HG02610 (cell line): Measurements from ENCODE around the gene WBP2.

Experiments used
- ATAC-seq: cut with Tn5 transposase; IDR thresholded peaks from one replicate; pipeline ENCODE4 v1.9.1; 2021; ENCODE audit warnings: mild to moderate bottlenecking, moderate library complexity; ENCODE audit not compliant: unreplicated experiment

WBP2 gene

DNA sequence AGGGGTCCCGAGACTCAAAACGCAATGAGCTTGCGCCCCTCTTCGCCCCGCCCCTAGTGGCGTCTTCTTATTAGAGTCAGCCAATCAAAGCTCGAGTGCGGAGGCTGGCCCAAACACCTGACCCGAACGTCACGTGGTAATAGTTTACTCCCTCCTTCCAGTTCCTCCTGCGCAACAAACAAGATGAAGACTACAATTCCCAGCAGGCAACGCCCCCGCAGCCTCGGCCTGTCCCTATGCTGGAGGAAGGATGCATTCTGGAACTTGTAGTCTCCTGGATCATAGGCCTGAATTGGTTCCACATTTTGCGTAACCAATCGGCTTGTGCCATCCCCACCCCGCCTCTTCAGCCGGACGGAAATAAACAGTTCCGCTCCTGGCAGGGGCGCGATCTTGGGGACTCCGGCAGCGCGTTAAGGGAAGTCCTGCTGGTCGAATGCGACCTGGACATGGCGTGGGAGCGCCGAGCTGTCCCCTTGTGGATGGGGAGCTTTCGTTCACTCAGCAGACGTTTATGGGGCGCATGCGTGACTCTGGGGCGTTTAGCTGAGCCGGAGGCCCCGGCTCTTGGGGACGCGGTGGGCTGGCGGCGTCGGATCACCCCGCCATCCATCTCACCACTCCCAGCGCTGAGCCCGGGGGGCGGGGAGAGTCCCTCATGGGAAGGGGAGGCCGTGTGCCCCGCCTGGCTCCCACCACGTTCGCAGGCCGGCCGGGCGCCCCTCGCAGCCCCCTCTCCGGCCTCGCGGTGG, at the start of gene WBP2:
WBP2 (minus strand) TSS at position 26 of the 752 bp plus-strand sequence. CDS start 38 bp downstream, outside the sequence.
- ATAC-seq, result peak; percentile 86

DNA sequence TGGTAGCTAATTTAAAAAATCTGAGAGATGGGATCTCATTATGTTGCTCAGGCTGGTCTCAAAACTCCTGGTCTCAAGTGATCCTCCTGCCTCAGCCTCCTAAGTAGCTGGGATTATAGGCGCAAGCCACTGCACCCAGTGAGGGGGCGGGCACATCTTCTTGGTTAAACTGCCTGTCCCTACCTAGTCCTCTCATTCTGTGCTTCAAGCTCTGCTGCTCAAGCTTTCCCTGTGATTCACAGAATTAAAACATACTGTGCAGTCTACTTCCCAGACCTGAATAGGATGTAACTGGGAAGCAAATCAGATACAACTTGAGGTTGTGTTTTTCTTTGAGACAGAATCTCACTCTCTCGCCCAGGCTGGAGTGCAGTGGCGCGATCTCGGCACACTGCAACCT, 47.3 kb upstream of the WBP2 start:
- no peak for ATAC-seq

DNA sequence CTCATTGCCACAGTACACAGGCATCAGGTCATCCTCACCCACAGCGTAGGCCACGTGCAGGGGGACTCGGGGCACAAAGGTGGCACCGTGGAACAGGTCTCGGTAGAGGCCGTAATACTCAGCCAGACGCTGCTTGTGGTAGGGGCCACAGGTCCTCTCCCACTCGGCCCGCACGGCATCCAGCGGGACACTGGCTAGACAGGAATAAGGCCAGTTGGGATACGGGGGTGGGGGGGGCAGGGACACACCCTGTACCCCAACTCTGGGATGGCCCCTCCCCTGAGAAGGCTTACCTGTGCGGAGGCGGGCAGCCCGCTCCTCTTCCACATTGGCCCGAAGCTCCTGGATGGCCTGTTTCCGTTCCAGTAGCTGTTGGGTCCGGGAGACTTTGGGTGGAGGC, 46.6 kb upstream of the WBP2 start:
- ATAC-seq, result no peak

DNA sequence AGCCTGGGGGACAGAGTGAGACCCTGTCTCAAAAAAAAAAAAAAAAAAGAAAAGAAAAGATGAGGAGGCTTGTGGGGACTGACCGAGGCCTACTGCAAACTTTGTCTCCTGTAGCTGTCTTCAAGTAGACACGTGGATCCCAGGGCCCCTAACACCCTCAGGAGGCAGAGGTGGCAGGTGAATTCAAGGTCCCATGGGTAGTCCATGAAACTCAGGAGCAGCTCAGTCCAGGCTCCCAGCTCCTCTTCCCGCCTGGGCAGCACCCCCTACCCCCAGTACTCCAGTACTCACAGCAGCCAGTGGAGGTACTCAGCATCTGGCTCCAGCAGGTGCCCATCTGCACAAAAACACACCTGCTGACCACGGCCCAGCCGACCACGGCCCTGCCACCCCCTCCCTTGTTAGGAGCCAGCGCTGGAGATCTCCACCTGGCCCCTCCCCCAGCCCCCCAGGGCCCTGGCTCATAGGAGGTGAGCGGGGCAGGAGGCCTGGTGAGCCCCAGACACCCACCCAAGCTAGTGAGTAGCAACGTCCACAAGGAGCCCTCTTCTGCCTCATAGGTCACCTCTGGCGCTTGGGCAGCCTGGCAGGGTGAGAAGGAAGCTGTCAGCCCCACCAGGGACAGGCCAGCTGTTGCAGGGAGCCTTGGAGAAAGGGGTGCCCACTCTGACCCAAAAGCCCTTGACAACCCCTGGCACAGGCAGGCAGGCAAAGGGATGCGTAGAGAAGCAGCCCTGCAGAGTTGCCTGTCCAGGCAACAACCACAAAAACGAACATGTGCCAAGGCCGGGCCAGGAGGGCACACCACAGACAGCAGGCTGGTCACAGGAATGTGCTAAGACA, 45.8 kb upstream of the WBP2 start:
- ATAC-seq, result no peak

DNA sequence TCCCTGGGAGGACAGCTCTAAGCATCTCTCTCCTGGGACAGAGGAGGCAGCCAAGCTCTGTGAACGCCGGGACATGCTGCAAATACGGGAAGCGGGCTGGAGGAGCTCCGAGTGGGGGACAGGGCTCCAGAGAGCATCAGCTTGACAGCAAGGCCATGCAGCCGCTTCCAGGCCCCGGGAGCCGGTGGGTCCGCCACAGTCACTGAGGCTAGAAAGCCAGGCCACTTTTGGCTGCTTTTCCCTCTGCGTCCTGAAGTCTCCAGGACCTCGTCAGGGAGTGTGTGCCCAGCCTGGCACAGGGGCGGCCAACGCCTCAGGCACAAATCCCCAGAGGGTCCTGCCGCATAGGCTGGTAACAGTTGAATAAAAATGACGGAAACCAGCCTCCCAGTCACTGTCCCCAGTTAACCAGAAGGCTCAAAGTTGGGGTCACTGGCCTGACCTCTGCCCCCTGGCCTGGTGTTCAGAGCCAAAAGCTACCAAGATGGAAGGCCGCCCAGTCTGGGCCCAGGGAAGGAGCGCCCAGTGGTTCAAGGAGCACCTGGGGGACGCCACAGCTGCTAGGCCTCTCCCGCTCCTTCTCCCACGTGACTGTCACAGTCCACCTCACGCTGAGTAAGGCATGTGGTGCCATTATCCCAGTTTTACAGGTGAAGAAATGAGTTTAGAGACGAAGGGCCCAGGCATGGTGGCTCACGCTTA, 44.8 kb upstream of the WBP2 start:
- no peak for ATAC-seq

DNA sequence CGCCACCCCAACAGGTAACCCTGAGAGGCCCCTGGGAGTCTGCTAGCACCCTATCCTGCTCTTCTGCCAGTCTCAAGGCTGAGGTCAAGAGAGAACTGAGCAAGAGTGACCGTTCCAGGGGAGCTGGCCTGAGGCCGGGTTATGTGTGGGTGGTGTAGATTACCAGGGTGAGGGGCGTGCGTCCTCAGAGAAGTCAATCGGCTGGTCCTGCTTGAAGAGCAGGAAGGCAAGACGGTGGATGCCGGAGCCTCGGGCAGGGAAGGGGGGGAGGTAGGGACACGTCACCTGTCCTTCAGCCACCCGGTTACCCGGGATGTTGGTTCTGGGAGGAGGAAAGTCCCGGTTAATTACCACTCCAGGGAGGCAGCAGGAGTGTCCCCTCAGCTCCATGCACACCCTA, 44.2 kb upstream of the WBP2 start:
- no peak for ATAC-seq

DNA sequence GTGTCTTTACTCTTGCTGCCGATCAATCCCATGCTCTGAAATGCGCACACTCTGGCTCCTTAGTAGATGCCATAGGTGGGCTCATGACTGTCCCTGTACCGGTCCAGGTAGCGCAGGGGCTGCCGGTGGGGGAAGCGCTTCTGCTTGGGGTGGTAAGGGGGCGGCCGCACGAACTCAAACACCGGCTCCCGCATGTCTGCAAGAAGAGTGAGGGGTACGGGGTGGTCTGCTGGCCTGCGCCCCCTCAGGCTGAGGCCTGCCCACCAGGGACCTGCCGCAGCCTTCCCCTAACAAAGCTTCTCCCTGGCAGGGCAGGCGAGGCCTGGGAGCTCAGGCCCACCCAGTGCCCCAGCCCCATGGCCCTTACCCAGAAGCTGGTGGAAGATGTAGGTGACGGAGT, 43.7 kb upstream of the WBP2 start:
- ATAC-seq, result no peak

DNA sequence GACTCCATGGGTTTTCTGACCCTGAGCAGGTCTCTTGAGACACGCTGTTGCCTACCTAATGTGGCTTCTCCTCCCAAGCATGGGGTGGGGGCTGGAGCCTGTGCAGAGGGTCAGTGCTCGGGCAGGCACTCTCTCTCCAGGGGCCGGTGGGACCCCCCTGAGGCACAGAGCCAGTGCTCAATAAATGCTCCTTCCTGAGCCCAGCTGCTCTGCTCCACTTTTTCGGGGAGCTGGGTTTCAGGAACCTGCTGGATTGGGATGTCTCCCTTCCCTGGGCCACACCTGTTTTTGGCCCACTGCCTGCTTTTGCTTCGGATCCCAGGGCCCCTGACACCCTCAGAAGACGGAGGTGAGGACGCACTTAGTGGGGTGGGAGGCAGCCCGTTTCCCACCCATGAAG, 42.9 kb upstream of the WBP2 start:
- ATAC-seq, result no peak

DNA sequence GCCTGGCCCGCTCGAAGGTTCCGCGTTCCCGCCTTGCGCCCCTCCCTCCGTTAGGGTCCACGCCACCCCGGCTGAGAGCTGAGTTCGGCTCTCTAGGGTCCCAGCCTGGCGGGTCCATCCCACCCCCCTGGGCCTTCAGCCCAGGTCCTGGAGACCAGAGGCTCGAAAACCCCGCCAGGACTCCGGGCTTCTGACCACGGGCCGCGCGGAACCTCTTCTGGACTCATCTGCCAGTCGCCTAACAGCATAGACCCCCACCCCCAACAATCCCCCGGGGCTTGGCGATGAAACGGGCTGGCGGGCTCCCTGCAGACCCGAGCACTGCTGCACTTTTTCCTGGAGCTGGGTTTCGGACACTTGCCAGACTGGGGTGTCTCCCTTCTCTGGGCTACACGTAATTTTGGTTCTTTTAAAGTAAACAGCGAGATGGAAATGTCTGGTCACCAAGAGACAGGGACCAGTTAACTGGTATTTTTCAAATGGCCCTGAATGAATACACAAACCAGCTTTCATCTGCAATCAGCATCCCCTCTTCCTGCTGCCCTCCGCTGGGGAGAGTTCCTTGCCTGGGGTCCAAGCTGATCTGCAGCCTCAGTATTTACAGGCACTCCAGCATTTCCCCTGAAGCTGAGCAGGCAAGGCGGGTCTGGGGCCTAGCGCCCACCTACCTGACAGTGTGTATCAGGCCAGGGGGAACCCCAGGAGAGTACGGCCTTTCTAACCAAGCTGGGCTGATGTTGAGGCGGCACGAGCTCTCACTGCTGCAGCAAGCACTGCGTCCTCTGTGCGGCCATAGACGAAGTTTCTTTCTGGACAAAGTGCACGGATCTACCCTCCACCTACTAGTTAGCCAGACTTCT, 42.3 kb upstream of the WBP2 start:
- no peak for ATAC-seq

DNA sequence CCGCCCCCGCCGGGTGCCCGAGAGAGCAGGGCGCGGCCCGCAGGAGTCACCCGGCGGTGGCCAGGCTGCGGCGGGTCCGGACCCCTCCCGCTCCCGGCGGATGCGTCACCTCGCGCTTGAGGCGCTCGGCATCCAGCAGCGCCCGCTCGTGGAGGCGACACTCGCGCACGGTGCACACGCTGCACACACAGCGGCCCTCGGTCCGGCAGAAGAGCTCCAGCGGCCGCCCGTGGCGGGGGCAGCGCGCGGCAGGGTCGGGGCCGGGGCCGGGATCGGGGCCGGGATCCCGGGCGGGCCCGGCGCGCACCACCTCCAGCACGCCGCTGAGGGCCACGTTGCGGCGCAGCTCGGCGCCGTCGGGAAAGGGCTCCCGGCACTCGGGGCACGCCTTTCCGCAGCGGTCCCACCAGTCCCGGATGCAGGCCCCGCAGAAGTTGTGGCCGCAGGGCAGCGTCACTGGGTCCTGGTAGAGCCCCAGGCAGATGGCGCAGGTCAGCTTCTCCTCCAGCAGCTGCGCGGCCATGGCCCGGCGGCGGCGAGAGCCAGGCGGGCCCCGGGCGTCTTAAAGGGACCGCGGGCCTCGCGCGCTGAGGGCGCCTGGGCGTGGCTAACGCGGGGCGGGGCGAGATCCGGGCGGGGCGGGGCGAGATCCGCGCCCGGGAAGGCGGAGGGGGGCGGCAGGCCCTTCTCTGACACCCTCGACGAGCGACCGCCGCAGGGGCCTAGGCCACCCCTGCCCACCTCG, 41.5 kb upstream of the WBP2 start, which contains the start of gene TRIM65:
TRIM65 (minus strand) TSS at position 537 of the 745 bp plus-strand sequence; CDS start at position 523, 14 bp downstream.
- ATAC-seq, result peak; percentile 52

DNA sequence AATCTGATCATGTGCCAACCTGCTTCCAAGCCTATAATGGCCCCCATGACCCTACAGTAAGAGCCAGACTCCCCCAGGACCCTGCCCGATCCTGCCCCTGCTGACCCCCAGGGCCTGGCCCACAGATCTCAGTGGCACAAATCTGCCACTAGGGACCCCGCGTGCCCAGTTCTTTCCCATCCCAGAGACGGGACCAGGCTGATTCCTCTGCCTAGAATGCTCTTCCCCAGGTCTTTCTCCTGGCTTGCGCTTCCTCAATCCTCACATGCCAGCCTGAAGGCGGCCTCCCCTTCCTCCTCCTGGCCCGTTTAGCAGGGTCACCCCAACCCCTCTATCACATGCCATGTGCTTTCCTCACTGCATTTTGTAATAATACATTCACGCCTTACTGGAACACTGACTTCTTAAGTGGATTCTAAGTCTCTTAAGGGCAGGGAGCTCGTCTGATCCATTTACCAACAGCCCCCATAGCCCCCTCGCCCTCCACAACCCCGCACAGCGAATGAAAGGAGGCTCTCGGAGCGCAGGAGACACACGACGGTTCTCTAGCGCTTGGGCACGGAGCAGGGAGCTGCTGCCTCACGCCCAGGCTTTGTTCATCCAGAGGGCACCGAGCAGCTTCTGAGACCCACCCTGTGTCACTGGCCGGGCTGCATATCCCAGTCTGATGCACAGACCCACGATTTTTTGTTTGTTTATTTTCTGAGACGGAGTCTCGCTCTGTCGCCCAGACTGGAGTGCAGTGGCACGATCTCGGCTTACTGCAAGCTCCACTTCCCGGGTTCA, 40.4 kb upstream of the WBP2 start:
- ATAC-seq, result no peak

DNA sequence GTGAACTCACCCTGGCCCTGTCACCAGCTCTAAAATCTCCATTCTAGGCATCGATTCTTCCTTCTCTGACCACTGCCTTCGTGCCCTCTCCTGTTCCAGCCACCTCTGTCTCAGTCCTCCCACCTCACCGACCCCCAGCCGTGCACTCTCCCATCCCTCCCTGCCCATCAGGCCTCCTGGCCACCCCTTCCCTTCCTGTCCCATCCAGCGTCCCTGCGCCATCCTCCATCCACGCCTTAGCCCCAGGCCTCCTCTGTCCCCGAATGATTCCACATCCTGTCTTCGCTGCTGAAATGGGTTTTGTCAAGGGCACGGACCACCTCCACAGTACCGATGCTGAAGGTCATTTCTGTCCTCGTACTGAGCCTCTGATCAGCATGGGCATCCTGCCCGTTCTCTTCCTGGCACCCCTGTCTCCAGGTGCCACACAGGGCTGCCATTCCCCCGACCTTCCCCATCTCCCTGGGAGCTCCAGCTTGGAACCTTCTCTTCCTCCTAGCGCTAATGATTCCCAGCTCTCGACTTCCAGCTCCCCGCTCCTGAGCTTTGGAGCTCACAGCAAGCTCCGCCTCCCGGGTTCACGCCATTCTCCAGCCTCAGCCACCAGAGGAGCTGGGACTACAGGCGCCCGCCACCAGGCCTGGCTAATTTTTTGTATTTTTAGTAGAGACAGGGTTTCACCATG, 39.1 kb upstream of the WBP2 start:
- no peak for ATAC-seq

DNA sequence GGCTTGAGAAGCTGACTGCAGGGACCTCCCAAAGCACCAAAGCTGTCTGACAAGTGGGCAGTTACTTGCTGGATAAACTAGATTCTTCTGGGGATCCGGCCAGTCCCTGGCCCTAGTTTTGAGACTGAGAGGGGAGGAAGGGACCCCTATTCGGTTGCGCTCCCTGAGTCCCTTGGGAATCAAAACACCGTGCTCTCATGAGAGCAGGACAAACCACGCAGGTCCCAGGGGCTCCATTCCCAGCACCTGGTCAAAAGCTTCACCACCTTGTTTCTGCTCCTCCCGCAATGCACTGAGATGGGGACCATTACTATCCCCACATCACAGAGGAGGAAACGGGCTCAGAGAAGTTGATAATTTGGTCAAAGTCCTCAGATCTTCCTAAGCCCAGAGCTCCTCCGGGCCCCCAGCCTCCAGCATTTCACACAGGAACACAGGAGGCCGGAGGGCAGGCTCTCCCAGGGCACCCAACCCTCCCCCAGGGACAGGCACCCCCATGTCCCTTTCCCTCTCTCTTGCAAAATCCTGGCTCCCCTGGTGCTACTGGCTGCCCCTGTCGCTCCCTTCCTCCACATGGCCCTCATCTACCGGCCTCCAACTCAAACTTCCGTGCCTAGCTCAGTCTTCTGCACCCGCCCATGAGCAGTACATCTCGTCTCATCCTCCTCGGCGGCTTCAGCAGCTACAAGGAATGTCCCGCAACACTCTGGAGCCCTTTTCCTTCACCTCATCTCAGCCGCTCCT, 38.3 kb upstream of the WBP2 start:
- no peak for ATAC-seq

DNA sequence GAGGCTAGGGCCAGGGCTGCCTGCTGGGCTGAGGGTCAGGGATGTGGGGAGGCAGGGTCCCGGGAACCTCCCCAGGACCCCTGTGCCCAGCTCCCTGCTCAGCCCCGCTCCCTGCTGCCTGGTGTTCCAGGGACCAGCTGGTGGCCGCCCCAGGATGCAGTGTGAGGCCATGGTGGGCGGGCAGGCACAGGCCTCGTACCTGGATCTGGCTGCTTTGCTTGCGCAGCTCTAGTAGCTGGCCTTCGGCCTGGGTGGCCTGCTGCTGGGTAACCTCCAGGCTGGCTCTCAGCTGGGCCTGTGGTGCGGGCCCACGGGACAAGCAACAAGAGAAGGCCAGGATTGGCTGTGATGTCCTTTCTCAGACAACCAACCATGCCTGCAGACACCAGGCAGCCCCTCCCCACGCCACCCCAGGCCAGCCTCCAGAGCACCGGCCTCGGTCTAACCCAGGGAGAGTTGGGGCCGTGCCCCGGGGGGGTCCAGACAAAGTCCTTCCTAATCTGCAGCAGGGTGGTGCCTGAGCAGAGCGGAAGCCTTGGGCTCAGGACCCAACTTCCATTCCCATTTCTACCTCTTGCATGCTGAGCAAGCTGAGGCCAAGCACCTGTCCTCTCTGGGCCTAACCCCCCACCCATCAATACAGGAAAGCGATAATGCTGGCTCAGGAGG, 37.6 kb upstream of the WBP2 start:
- no peak for ATAC-seq

DNA sequence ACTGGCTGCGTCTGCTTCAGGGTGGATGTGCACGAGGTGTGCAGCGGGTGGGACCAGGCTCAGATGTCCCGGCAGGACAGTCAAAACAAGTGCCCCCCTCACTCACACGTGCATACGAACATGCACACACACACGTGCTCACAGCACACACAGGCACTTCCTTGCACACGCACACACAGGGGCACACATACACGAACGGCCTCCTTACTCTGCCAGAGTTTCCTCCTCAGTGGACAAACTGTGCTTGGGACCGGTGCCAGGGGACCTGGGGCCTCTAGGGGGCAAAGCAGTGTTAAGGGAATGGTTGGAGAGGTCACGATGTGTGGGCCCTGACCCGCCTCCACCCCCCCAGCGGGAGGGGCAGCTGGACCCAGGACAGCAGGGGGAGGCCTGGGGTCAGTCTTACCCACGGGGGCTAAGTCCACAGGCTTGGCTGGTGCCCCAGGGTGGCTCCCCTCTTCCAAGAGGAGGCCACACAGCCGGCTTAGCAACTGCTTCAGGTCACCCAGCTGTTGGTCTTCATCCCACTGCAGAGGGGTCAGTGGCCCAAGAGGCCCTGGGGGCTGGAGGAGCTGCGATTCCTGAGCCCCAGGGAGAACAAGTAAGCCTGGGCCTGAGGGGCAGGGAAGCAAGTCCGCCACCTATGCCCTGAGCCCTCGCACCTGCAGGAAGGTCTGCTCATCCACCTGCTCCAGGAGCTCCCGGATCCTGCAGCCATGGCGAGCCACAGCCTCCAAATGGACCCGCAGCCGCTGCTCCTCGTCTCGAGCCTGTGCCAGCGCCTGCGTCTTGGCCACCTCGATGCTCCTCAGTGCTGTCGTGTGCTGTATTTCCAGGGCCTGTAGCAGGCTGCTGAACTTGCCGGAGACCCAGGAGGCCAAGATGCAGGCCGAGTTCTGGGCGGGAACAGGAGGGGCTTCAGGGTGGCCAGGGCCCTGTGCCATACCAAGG, 36.7 kb upstream of the WBP2 start:
- ATAC-seq, result no peak

DNA sequence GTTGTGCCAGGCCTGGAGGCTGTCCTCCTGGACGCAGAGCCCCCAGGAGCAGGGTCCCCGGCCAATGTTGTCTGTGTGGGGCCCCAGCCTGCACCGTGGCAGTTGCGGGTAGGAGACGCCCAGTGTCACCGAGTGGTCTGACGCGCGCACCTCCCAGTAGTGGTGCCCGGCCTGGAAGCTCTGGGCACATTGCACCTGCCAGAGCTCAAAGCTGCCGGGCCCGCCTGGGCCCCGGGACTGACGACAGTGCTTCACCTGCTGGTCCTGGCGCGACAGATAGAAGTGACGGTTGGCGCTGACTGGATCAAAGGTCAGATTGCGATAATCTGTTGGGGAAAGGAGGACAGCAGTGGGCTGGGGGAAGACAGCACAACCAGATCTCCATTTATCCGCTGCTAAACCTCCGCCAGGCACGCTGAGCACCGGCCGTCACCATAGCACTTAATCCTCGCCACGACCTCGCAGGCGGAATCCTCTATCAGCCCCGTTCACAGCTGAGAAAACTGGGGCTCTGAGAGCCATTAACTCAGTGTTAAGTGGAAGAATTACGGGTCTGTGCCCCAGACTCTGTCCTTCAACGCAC, 36.0 kb upstream of the WBP2 start:
- no peak for ATAC-seq
